ENCODE measurements around the gene DMD.

The DMD gene

DNA sequence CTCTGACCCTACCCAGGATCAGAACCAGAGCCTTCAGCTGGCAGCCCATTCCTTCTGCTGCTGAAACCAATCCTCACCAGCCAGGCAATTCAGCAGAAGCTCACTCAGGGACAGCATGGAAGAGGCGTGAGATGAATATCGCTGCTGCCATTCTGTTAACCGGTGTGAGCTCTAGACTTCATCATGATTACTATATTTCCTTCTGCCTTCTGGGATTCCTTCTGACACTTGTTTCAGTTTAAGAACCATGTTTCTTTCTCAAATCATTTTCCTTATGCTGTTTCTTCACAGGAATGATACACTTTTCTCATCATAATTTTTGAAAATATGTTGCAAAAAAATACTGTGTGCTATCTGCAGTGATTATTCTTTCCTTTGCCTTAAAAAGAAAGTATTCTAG, 1666.2 kb downstream of the DMD start:
- Histone ChIP-seq H3K4me2 (ENCODE audit: insufficient read depth, low read length) (no peak overlapping the region), H3K4me3 (ENCODE audit: low read depth in 1 of 2, low read length in 2 of 2) (no peak overlapping the region), H4K20me1 (ENCODE audit: insufficient read depth, low read length) (no peaks in the 10 kb centered on the region), H3K9me3 (ENCODE audit: insufficient read depth, low read length, severe bottlenecking) (no peaks in the 10 kb centered on the region), H3K9ac (ENCODE audit: low read depth, low read length) (no peak overlapping the region), H3K4me1 (ENCODE audit: insufficient read depth, low read length) (no peaks in the 10 kb centered on the region), H2AFZ (ENCODE audit: low read depth, low read length) (no peak overlapping the region), H3K27me3 (ENCODE audit: insufficient read depth, low read length, poor library complexity) (no peaks in the 10 kb centered on the region), H3K36me3 (ENCODE audit: insufficient read depth, low read length) (no peaks in the 10 kb centered on the region), H3K79me2 (ENCODE audit: insufficient read depth, low read length) (no peaks in the 10 kb centered on the region), H3K27ac (ENCODE audit: low read length) (no peak overlapping the region)
- TF ChIP-seq, protein P1, sequence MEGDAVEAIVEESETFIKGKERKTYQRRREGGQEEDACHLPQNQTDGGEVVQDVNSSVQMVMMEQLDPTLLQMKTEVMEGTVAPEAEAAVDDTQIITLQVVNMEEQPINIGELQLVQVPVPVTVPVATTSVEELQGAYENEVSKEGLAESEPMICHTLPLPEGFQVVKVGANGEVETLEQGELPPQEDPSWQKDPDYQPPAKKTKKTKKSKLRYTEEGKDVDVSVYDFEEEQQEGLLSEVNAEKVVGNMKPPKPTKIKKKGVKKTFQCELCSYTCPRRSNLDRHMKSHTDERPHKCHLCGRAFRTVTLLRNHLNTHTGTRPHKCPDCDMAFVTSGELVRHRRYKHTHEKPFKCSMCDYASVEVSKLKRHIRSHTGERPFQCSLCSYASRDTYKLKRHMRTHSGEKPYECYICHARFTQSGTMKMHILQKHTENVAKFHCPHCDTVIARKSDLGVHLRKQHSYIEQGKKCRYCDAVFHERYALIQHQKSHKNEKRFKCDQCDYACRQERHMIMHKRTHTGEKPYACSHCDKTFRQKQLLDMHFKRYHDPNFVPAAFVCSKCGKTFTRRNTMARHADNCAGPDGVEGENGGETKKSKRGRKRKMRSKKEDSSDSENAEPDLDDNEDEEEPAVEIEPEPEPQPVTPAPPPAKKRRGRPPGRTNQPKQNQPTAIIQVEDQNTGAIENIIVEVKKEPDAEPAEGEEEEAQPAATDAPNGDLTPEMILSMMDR (IDR thresholded peaks at IDR 0.05; ENCODE audit: borderline replicate concordance, extremely low read depth, low read length, poor library complexity, severe bottlenecking) = no peak
- ATAC-seq (ENCODE audit: insufficient read depth, low read depth) = no peak
- no peak for DNase-seq

DNA sequence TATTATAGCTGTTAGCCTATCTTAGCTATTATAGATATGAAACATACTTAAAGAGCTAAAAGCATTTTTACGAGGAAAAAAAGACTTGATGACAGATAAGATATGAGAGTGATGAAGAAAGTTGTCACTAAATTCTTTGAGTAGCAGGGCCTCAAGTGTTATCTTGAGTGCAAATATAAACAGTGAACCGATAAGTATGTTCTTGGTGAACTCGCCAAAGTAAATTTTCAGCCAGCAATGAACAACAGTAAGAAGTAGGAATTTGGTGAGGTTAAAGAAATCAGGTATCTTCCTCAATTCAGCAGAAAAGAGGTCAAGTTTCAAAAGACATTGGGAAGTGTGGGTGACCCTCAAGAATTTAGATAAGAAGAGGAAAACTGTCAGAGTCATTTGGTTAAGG, 1667.7 kb downstream of the DMD start:
- H3K4me3 ChIP-seq (ENCODE audit: low read depth in 1 of 2, low read length in 2 of 2) = no peak overlapping the region
- DNase-seq = no peak
- H3K4me2 ChIP-seq (ENCODE audit: insufficient read depth, low read length) = no peak overlapping the region
- H3K36me3 ChIP-seq (ENCODE audit: insufficient read depth, low read length) = no peaks in the 10 kb centered on the region
- H3K9ac ChIP-seq (ENCODE audit: low read depth, low read length) = no peak overlapping the region
- no peaks in the 10 kb centered on the region for H4K20me1 ChIP-seq (ENCODE audit: insufficient read depth, low read length)
- H3K9me3 ChIP-seq (ENCODE audit: insufficient read depth, low read length, severe bottlenecking) = no peaks in the 10 kb centered on the region
- TF ChIP-seq, protein P1 (IDR thresholded peaks at IDR 0.05; ENCODE audit: borderline replicate concordance, extremely low read depth, low read length, poor library complexity, severe bottlenecking) = no peak
- TF ChIP-seq EZH2 (IDR thresholded peaks at IDR 0.05; ENCODE audit: borderline replicate concordance, low read depth, low read length, severe bottlenecking) = no peak
- ATAC-seq (ENCODE audit: insufficient read depth, low read depth) = no peak
- H3K27ac ChIP-seq (ENCODE audit: low read length) = no peak overlapping the region
- H3K4me1 ChIP-seq (ENCODE audit: insufficient read depth, low read length) = no peaks in the 10 kb centered on the region
- no peak overlapping the region for H2AFZ ChIP-seq (ENCODE audit: low read depth, low read length)
- no peaks in the 10 kb centered on the region for H3K79me2 ChIP-seq (ENCODE audit: insufficient read depth, low read length)
- no peaks in the 10 kb centered on the region for H3K27me3 ChIP-seq (ENCODE audit: insufficient read depth, low read length, poor library complexity)

DNA sequence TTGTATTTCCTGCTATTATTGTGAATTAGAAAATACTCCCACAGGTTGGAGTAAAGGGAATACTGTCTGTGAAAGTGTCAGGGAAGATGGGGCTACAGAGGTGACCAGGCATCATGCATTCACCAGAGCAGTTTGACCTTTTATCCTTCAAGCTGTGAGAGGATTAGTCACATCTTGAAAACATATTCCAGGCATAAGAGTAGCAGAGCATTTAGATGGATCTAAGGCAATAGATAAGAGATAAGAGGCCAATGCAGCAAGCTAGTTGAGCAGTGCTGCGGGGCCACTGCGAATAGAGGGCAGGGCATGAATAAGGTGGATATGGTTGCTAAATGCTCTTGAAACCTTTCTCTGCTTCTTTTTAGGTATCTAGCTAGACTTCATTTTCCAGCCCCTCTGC, 1668.8 kb downstream of the DMD start:
- no peaks in the 10 kb centered on the region for H3K79me2 ChIP-seq (ENCODE audit: insufficient read depth, low read length)
- H3K27ac ChIP-seq (ENCODE audit: low read length) = no peak overlapping the region
- no peaks in the 10 kb centered on the region for H3K4me1 ChIP-seq (ENCODE audit: insufficient read depth, low read length)
- no peaks in the 10 kb centered on the region for H3K9me3 ChIP-seq (ENCODE audit: insufficient read depth, low read length, severe bottlenecking)
- no peak overlapping the region for H3K4me2 ChIP-seq (ENCODE audit: insufficient read depth, low read length)
- no peak overlapping the region for H3K4me3 ChIP-seq (ENCODE audit: low read depth in 1 of 2, low read length in 2 of 2)
- no peaks in the 10 kb centered on the region for H4K20me1 ChIP-seq (ENCODE audit: insufficient read depth, low read length)
- H2AFZ ChIP-seq (ENCODE audit: low read depth, low read length) = no peak overlapping the region
- DNase-seq = no peak
- TF ChIP-seq, protein P1 (IDR thresholded peaks at IDR 0.05; ENCODE audit: borderline replicate concordance, extremely low read depth, low read length, poor library complexity, severe bottlenecking) = no peak
- TF ChIP-seq EZH2 (IDR thresholded peaks at IDR 0.05; ENCODE audit: borderline replicate concordance, low read depth, low read length, severe bottlenecking) = no peak
- no peaks in the 10 kb centered on the region for H3K27me3 ChIP-seq (ENCODE audit: insufficient read depth, low read length, poor library complexity)
- no peak overlapping the region for H3K9ac ChIP-seq (ENCODE audit: low read depth, low read length)
- ATAC-seq (ENCODE audit: insufficient read depth, low read depth) = no peak
- no peaks in the 10 kb centered on the region for H3K36me3 ChIP-seq (ENCODE audit: insufficient read depth, low read length)

DNA sequence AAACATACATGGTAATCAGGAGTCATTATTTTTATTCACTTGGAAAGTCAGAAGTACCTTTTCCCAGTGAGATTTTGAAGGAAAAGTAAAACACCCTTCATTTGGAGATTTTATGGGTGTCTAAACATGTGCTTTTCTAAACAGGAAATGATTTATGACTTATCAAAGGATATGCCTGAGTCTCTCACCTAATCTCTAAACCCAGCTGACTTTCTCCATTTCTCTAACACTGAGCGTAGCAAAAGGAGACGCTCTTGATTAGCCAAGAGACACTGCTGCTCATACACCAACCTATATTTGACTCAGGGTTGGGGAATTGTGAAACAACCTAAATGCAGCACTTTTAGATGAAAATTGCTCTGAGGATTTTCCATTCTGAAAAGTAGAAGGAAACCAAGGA, 1671.0 kb downstream of the DMD start:
- H2AFZ ChIP-seq (ENCODE audit: low read depth, low read length) = no peak overlapping the region
- no peaks in the 10 kb centered on the region for H3K9me3 ChIP-seq (ENCODE audit: insufficient read depth, low read length, severe bottlenecking)
- DNase-seq = no peak
- H3K79me2 ChIP-seq (ENCODE audit: insufficient read depth, low read length) = no peaks in the 10 kb centered on the region
- TF ChIP-seq, protein P1 (IDR thresholded peaks at IDR 0.05; ENCODE audit: borderline replicate concordance, extremely low read depth, low read length, poor library complexity, severe bottlenecking) = no peak
- TF ChIP-seq EZH2 (IDR thresholded peaks at IDR 0.05; ENCODE audit: borderline replicate concordance, low read depth, low read length, severe bottlenecking) = no peak
- no peak overlapping the region for H3K4me2 ChIP-seq (ENCODE audit: insufficient read depth, low read length)
- no peaks in the 10 kb centered on the region for H3K4me1 ChIP-seq (ENCODE audit: insufficient read depth, low read length)
- no peaks in the 10 kb centered on the region for H3K36me3 ChIP-seq (ENCODE audit: insufficient read depth, low read length)
- no peak overlapping the region for H3K4me3 ChIP-seq (ENCODE audit: low read depth in 1 of 2, low read length in 2 of 2)
- H3K27me3 ChIP-seq (ENCODE audit: insufficient read depth, low read length, poor library complexity) = no peaks in the 10 kb centered on the region
- no peak overlapping the region for H3K27ac ChIP-seq (ENCODE audit: low read length)
- no peaks in the 10 kb centered on the region for H4K20me1 ChIP-seq (ENCODE audit: insufficient read depth, low read length)
- no peak for ATAC-seq (ENCODE audit: insufficient read depth, low read depth)
- H3K9ac ChIP-seq (ENCODE audit: low read depth, low read length) = no peak overlapping the region

All from DND-41 (cell line).